EH (cell line): ENCODE measurements around the gene EPSTI1.

Experiments
- DNase-seq: peaks from one replicate; pipeline ENCODE4 v3.0.0-alpha.2; 2015; ENCODE audit warnings: low read depth

Gene EPSTI1

GRCh38 chr13:42991898-42992763 is at the start of gene EPSTI1:
EPSTI1 (minus strand) TSS chr13:42992241; CDS start chr13:42992165, 76 bp downstream.
- peak; percentile 82 for DNase-seq

GRCh38 chr13:43041369-43041921 is 49.4 kb upstream of the EPSTI1 start:
- DNase-seq = no peak

GRCh38 chr13:43040581-43041368 is 48.7 kb upstream of the EPSTI1 start:
- peak; percentile 44 for DNase-seq

- no peak for DNase-seq
Measured at GRCh38 chr13:43039966-43040365, 47.9 kb upstream of the EPSTI1 start.

GRCh38 chr13:43036351-43037250 is 44.6 kb upstream of the EPSTI1 start:
- DNase-seq = no peak

- no peak for DNase-seq
Measured at GRCh38 chr13:43033038-43033437, 41.0 kb upstream of the EPSTI1 start.

- DNase-seq = no peak
Measured at GRCh38 chr13:43031881-43032280, 39.8 kb upstream of the EPSTI1 start.

GRCh38 chr13:43030548-43030947 is 38.5 kb upstream of the EPSTI1 start:
- DNase-seq = no peak

- DNase-seq = no peak
Measured at GRCh38 chr13:43026262-43026661, 34.2 kb upstream of the EPSTI1 start.

- peak; percentile 84 for DNase-seq
Measured at GRCh38 chr13:43023289-43023963, 31.4 kb upstream of the EPSTI1 start, which contains the start of gene DNAJC15. DNAJC15 (plus strand) TSS chr13:43023586; CDS start chr13:43023627, 41 bp downstream.

- no peak for DNase-seq
Measured at GRCh38 chr13:43022934-43023288, 30.9 kb upstream of the EPSTI1 start.

GRCh38 chr13:43021926-43022670 is 30.1 kb upstream of the EPSTI1 start:
- DNase-seq = peak; percentile 86

- DNase-seq = no peak
Measured at GRCh38 chr13:43020794-43021193, 28.8 kb upstream of the EPSTI1 start.

GRCh38 chr13:43019811-43020210 is 27.8 kb upstream of the EPSTI1 start:
- DNase-seq = peak; percentile 66

GRCh38 chr13:43016226-43016625 is 24.2 kb upstream of the EPSTI1 start:
- no peak for DNase-seq

- no peak for DNase-seq
Measured at GRCh38 chr13:43014162-43014561, 22.1 kb upstream of the EPSTI1 start.

- DNase-seq = peak; percentile 74
Measured at GRCh38 chr13:43009506-43009905, 17.5 kb upstream of the EPSTI1 start.

GRCh38 chr13:43008596-43008995 is 16.6 kb upstream of the EPSTI1 start:
- peak; percentile 58 for DNase-seq

- DNase-seq = peak; percentile 67
Measured at GRCh38 chr13:43006893-43007631, 15.0 kb upstream of the EPSTI1 start.
